Choroid plexus epithelial cell (primary cell): ENCODE data around the gene PLXND1.

ENCODE experiments used
- DNase-seq: peaks from one replicate; pipeline ENCODE4 v3.0.0-alpha.2; 2010; ENCODE audit warnings: low read depth
- H3K4me3 ChIP-seq: 2 replicates; pipeline ENCODE4 v1.5.1; 2011; ENCODE audit warnings: low read depth, mild to moderate bottlenecking, control low read depth, low read length, moderate library complexity
- TF ChIP-seq, protein P1 (sequence below): conservative IDR thresholded peaks from 2 replicates; pipeline ENCODE4 v1.5.1; 2011; ENCODE audit warnings: low read depth, mild to moderate bottlenecking, control low read depth, inconsistent platforms, low read length, moderate library complexity

PLXND1 gene

GRCh38 chr3:129582799-129583198 lies 23.7 kb downstream of the PLXND1 start:
- no peak overlapping the region for H3K4me3 ChIP-seq
- TF ChIP-seq, protein P1, sequence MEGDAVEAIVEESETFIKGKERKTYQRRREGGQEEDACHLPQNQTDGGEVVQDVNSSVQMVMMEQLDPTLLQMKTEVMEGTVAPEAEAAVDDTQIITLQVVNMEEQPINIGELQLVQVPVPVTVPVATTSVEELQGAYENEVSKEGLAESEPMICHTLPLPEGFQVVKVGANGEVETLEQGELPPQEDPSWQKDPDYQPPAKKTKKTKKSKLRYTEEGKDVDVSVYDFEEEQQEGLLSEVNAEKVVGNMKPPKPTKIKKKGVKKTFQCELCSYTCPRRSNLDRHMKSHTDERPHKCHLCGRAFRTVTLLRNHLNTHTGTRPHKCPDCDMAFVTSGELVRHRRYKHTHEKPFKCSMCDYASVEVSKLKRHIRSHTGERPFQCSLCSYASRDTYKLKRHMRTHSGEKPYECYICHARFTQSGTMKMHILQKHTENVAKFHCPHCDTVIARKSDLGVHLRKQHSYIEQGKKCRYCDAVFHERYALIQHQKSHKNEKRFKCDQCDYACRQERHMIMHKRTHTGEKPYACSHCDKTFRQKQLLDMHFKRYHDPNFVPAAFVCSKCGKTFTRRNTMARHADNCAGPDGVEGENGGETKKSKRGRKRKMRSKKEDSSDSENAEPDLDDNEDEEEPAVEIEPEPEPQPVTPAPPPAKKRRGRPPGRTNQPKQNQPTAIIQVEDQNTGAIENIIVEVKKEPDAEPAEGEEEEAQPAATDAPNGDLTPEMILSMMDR: no peak
- DNase-seq: no peak

DNA sequence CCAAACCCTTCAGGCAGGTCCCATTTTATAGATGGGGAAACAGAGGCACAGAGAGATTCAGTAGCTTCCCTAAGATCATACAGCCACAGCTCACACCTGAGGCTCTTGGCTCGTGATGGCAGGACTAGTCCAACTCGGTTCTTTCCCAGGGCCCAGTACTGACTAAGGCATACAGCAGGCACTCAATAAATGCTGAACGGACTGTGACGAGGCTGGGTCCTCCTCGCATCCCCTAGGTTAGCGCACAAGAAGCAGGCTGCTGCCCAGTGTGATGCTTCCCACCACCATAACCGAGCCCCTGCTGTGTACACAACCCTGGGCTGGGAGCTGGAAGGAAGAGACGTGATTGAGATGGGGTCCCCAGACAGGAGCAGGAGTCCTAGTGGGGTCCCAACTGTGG lies 24.9 kb downstream of the PLXND1 start:
- DNase-seq: no peak
- TF ChIP-seq, protein P1: no peak
- H3K4me3 ChIP-seq: no peak overlapping the region

DNA sequence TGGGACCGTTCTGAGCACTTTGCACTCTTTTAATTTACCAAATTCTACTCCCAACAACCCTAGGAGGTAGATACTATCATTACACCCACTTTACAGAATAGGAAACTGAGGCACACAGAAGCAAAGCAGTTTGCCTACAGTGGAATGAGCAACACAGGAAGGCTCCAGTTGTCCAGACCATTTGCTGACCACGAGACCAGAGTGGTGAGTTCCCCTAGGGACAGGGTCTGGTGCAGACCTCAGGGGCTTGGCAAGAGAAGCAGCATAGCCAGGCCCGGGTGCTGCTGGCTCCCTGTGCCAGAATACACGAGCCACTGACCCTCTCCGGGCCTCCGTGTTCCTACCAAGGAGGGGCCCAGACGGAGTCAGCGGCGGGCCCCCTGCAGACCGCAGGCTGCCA lies 26.5 kb downstream of the PLXND1 start:
- H3K4me3 ChIP-seq: no peak overlapping the region
- TF ChIP-seq, protein P1: no peak
- DNase-seq: no peak

DNA sequence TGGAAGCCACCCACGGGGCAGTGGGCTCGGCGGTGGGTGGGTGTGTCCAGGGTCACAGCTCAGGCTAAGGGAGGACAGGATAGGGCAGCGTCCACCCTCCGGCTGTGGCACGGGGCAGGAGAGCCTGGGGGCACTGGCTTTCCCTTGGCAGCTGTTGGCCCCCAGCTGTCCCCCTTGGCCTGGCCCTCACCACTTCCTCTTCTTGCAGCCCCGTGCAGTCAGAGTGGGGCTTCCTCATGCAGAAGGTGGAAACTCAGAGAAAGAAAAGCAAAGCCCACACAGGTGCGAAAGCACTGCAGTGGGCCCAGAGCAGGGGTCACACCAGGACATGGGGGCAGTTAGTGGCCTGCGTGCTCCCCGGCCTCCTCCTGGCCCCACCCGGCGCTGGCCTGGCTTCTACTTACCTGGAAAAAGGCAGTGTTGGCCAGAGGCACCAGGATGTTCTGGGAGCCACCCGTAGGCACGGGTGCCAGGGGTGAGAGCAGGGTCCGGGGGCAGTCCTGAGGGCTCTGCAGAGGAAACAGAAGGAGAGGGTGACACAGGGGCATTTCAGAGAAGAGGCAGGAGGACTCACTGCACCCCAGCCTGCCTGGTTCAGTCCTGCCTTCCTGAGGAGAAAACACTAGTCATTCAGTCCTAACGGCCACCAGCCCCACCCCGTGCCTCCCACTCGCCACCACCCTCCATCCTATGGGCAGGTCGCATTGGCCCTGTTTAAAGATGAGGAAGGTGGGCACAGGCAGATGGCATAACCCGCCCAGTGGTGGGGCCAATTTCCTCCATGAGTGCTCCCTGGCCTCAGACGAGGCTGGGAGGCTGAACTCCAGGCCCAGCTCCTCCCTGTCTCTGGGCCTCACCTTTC lies 28.3 kb downstream of the PLXND1 start:
- H3K4me3 ChIP-seq: no peak overlapping the region
- no peak for DNase-seq
- TF ChIP-seq, protein P1: no peak

DNA sequence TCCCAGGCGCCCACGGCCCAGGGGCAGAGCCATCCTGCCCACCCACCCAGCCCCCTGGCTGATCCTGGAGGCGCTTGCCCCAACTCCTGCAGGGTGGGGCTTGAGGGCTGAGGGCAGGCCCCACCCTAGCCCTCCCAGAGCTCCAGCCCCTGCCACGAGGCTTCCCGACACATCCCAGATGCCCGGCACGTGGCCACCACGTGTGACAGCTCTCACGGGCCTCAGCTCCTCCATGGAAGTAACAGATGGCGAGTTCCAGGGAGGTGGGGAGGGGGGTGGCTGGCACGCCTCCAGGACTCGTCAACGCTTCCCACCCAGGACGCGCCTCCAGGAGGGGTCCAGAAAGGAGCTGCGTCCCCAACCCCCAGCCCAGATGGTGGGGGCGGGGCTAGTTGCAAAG lies 29.1 kb downstream of the PLXND1 start:
- no peak overlapping the region for H3K4me3 ChIP-seq
- TF ChIP-seq, protein P1: no peak
- no peak for DNase-seq

GRCh38 chr3:129576514-129577352 lies 29.7 kb downstream of the PLXND1 start:
- DNase-seq: no peak
- H3K4me3 ChIP-seq: no peak overlapping the region

More at GRCh38 chr3:129576514-129577352, 29.7 kb downstream of the PLXND1 start:
- TF ChIP-seq, protein P1: no peak
